ENCODE measurements around the gene ABR. TPM values are rescaled to one million over a fixed set of nuclear protein-coding genes. Genes with fewer than 3 reads are reported as not detected.
"Not testable (repeated sequence)": the region's sequence is repeated elsewhere in the genome, so short reads cannot be mapped to it uniquely, and the experiment has no call there.

ABR gene
- polyA plus RNA-seq, 3 donors = 49.5 to 55.2 (median 52.0) TPM

DNA sequence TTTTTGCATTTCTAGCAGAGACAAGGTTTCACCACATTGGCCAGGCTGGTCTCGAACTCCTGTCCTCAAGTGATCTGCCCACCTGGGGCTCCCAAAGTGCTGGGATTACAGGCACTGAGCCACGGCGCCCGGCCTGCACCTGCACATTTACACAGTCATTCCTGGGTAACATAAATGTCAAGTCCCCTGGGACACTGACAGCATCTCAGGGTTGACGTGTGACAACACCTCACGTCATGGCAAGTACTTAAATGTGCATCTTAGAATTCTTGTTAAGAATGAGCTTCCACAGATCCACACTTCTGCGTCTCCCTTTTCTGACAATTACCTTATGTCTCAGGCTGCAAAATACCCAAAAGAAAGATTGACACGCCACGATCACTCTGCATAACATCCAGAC lies 80.5 kb downstream of the ABR start:
- no peak for DNase-seq (ENCODE audit: low read depth in 3 of 3, low spot score in 2 of 3)

DNA sequence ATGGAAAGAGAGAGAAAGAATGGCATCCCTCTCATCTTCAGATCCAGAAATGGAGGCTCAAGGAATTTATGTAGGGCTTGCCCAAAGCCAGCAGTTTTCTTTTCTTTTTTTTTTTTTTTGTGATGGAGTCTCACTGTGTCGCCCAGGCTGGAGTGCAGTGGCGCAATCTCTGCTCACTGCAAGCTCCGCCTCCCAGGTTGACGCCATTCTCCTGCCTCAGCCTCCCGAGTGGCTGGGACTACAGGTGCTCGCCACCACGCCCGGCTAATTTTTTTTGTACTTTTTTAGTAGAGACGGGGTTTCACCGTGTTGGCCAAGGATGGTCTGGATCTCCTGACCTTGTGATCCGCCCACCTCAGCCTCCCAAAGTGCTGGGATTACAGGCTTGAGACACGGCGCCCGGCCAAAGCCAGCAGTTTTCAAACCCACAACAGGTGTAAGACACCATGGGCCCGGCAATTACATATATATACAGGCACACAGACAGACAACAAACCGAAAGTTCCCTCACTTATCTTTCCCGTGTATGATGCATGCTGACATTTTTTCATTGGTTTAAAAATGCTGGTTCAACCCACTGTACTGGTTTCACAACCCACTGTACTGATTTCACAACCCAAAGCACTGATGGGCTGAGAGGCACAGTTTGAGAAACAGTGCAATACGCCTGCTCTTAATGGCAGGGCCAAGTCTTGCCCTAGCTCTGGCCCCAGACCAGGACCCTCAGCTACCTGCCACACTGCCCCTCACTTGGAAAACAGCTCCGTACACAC lies 81.6 kb downstream of the ABR start:
- not testable (repeated sequence) for DNase-seq (ENCODE audit: low read depth in 3 of 3, low spot score in 2 of 3)

DNA sequence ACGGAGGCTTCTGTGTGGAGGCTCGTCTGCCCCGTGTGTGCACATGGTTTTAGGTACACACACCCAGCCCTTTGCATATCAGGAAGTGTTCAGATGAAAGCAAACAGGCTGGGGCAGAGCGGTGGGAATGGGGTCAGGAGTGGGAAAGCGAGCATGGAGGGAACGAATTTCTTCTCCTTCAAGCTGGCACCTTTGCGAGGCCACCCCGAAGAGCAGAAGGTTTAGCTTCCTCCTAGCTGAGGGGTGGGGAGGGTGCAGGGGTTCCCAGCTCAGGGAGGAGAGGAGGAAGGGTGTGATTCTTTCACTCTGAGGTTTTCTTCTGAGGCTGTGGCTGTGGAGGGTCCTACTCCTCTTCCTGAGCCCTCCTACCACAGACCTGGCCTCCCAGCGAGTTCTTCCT lies 83.6 kb downstream of the ABR start:
- no peak for DNase-seq (ENCODE audit: low read depth in 3 of 3, low spot score in 2 of 3)

DNA sequence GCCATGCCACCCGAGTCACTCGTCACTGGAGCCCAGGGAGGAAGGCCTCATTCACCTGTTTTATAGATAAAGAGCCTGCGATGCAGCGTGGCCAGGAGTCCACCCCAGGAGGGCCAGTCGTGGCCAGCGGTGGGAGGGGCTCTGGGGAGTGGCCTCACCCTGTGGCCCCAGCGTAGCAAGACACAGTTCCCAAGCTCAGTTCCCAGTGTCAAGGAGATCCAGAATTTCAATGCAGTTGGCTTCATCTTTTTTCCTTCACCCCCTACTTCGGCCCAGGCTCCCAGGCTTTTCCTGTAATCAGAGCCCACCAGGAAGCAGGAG lies 84.0 kb downstream of the ABR start:
- no peak for DNase-seq (ENCODE audit: low read depth in 3 of 3, low spot score in 2 of 3)

DNA sequence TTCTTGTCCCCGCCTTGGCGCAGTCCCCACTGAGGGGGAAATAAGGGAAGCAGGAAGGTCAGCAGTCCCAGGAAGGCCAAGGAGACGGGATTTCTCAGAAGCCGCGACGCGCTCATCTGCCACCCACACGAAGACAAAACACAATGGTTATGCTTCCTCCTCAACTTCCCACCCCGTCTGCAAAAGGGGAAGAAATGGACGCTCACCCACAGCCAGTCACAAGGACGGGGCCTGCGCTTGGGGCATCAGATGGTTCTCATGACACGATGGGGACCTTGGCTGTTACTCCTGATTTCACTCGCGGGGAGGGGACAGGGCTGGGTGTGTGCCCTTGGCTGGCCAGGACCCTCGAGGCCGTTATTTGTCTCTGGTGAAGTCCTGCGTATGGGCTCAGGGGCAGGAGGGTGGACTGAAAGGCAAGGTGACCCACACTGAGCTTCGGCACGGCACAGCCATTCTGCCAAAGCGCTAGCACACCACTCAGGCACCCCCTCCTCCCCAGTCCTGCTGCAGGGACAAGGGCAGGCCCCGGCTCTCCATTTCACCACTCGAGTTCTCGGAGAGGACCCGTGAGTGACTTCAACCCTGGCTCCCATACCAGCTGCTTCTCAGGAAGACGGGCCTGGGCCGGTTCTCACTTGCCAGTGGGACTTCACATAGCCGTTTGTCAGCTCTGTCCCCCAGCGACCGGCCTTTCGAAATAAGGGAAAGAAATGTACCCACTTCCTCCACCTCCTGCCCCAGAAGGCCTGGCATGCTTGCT lies 84.5 kb downstream of the ABR start:
- no peak for DNase-seq (ENCODE audit: low read depth in 3 of 3, low spot score in 2 of 3)

DNA sequence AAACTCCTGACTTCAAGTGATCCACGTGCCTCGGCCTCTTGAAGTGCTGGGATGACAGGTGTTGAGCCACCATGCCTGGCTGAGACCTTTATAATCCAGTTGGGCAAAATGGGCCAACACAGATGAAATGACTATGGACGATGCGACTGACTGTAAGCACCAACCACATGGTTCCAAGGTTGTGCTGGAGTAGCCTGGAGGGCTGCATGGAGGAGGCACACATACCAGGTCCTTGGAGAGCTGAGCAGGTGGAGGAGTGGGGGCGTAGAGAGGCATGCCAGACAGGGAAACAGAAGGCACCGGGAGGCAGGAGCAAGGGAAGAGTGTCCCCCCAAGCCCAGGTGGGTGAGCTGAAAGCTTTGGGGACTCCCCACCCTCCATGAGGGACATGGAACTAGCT lies 85.2 kb downstream of the ABR start:
- DNase-seq (ENCODE audit: low read depth in 3 of 3, low spot score in 2 of 3) = no peak

DNA sequence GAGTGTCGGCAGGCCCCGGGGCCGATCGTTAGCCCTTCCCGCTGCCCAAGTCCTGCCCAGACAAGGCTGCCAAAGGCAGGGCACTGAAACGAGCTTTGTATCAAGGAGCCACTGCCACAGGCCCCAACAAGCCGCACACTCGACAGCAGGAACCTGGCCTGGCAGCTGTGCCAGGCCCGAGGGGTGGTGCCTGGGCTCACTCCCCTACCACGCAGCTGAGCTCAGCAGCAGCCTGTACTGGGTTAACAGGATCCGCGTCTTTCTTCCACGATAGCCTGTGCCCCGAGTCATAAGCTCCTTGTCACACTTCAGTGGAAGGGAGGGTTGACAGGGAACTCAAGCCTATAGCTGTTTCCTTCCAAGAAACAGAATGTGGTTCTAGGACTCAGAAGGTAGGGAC lies 87.9 kb downstream of the ABR start:
- no peak for DNase-seq (ENCODE audit: low read depth in 3 of 3, low spot score in 2 of 3)

DNA sequence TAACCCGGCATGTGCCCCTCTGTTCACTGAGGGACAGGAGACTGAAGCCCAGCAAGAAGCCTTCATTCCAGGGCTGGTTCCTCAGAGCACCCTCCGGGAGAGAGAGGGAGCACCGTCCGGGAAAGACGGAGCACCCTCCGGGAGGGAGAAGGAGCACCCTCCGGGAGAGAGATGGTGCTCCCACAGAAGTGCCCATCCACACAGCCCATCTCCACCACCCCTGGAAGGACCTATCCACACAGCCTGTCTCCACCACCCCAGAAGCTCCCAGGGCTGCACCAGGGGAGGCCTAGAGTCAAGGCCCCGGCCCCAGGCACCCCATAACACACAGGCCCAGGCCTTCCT lies 88.6 kb downstream of the ABR start:
- DNase-seq (ENCODE audit: low read depth in 3 of 3, low spot score in 2 of 3) = no peak

DNA sequence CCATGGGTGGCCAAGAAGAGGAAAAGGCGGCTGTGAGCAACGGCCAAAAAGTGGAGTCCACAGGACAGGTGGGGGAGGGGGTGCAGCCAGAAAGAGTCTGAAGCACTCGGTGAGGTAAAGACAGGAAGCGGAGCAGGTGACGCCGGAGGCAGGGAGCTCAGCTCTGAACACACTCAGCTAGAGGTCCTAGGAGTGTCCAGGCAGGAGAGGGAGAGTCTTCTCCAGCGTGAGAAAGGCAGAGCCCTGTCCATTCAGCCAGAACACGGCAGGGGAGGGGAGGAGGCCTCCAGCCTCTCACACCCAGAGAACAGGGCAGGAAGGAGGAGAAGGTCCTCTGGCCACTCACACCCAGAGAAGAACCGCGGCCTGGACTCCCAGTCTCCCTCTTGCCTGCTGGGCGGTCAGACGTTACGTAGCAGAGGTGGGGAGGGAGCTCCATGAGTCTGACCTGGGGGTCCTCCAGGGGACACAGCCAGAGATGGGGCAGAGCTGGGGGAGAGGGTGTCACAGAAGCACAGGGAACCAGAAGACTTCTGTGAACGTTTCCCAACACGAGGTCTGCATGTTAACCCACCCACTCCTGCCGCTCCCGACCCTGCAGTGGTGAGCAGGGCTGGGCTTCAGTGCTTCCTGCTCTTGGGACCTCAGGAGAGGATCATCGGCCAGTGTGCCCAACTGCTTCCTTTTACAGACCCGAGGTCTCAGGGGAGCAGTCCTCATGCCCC lies 89.2 kb downstream of the ABR start:
- DNase-seq (ENCODE audit: low read depth in 3 of 3, low spot score in 2 of 3) = no peak

DNA sequence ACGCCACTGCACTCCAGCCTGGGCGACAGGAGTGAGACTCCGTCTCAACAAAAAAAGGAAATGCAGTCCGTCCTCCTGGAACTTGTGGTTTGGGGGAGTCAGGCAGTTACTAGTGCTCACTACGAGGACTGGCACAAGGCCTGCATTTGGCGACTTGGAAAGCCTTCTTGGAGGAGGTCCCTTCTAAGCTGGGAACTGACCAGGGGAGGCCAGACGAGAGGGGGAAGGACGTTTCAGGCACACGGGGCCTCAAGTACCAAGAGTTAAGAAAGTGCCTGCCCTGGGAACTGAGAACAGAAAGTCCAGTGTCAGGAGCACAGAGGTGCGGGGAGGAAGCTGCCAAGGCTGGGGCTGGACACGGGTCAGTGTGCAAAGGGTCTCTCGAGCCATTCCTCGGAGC lies 89.9 kb downstream of the ABR start:
- DNase-seq (ENCODE audit: low read depth in 3 of 3, low spot score in 2 of 3) = no peak

DNA sequence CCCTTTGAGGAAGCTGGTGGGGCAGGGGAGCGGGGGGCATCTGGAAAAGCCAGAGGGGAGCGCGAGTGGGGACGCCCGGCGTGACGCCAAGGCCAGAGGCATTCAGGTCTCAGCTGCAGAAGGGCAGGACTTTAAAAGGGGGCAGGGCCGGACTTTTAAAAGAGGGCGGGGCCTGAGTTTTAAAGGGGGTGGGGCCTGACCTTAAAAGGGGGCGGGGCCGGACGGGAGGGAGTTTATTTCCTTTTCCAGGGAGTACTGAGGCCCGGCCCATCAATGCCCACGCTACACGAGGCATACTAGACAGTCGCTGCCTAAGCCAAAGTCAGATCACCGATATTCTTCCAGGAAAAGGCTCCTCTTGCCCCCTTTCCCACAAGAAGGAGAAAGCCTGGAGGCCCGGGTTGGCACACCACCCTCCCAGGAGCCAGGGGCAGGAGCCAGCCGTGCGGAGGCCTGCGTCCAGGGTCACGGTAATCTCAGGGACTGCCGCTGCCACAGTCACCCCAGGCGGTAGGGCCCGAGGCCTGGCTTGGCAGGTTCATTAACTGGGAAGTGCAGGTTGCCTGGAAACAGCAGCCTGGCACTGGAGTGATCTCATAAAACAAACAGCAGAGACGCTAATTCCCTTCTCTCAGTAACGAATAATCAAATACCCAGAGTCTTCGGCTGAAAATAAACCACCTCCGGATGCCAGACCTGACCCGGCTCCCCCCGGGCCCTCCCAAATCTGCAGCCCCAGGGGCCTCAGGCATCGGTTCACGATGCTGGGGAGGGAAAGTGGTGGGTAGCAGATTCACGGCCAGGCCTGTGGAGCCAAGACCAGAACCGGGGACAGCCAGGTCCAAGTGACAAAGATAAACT lies 92.2 kb downstream of the ABR start:
- DNase-seq (ENCODE audit: low read depth in 3 of 3, low spot score in 2 of 3) = no peak

DNA sequence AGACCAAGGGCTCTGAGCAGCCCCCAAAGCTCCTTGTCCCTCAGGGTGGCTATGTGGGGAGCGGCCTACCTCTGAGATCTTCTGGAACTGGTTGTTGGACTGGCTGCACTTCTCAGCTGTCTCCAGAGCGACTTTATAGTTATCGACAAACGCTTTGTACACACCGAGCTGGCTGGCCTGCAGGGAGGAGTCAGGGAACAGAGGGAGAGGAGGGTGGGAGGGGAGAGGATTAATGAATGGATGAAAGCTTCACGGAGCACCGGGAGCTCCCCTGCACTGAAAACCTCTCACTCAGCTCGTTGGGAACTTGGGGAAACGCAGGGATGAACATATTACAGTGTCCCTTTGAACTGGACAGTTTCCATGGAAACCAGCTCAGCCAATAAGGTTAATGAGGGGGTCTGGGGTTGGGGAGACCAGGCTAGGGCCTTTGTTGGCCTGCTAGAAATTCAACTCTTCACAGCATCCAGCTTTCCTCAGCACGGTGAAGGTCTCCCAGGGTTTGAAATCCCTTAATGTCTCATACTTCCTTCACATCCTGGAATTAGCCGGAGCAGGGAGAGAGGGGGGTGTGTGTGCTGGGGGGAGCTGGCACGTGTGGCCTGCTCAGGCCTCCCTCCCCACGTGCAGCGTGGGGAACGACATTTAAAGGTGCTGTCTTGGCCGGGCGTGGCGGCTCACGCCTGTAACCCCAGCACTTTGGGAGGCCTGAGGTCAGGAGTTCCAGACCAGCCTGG lies 96.2 kb downstream of the ABR start:
- no peak for DNase-seq (ENCODE audit: low read depth in 3 of 3, low spot score in 2 of 3)

DNA sequence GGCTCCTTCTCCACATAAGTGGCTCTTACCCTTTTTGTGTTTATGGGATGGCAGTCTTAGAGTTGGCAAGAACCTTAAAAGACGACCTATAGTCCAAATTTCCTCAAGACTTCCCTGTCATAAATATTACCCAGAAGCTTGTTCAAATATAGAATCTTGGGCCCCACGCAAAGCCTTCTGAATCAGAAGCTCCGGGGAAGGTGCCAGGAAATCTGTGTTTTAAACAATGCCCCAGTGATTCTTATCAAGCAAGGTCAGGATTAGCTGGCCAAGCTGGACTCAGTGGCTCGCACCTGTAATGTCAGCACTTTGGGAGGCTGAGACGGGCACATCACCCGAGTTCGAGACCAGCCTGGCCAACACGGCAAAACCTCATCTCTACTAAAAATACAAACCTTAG lies 97.2 kb downstream of the ABR start:
- no peak for DNase-seq (ENCODE audit: low read depth in 3 of 3, low spot score in 2 of 3)

DNA sequence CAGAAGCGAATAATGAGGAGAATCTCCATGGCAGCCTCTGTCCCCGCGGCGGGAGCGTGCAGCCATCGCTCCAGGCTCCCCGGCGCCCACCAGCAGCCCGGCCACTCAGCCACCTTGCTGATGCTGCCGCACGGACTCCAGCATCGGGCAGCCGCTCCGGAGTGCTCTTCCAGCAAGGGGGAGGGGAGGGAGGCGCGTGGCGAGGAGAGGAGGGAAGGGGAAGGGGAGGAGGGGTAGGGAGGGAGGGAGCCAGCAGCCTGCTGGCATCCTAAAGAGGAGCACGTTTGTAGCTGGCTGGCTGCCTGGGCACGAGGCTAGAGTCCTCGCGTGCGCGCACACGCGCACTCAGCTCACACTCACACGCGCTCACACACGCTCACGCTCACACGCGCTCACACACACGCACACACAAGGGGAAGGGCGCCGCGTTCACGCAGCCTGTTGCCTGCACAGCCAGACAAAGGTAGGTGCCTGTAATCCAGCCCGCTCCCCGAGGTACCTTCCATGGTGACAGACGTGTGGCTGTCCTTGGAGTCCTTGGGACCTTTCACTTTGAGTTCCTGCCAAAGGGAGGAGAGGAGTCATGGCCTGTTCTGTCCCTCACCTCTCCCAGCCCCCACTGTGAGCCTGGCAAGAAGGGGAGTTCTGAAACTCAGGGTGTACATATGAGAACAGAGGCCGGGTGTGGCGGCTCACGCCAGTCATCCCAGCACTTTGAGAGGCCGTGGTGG lies 100.8 kb downstream of the ABR start:
- no peak for DNase-seq (ENCODE audit: low read depth in 3 of 3, low spot score in 2 of 3)

DNA sequence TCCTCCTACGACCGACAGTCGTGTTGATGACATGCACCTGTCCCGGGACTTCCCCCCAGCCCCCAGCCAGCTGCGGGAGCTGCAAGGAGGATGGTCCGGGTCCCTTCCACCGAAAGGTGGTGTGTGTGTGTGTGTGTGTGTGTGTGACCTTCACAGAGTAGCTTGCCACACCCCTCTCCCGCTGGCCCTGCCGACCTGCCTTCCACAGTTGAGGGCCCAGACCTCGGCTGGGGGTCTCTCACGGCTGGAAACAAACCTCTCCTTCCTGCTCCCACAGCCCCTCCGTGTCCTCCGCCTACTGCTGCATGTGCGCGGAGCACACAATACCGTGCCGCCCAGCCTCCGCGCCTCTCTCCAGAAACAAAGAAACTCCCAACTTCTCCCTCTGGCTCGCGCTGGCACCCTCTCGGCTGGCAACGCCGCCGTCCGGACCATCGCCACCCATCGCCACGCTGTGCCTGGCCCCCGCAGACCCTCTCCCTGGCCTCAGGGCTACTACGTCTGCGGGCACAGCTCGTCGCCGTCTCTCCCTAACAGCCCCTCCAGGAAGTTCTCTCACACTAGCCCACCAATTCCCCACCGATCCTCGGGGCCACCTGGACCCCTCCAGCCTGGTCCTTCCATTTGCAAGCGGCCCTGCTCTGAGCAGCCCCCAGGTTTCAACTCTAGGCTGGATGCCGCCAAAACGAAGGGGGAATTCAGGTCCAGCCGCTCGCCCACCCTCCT lies 101.6 kb downstream of the ABR start:
- no peak for DNase-seq (ENCODE audit: low read depth in 3 of 3, low spot score in 2 of 3)

DNA sequence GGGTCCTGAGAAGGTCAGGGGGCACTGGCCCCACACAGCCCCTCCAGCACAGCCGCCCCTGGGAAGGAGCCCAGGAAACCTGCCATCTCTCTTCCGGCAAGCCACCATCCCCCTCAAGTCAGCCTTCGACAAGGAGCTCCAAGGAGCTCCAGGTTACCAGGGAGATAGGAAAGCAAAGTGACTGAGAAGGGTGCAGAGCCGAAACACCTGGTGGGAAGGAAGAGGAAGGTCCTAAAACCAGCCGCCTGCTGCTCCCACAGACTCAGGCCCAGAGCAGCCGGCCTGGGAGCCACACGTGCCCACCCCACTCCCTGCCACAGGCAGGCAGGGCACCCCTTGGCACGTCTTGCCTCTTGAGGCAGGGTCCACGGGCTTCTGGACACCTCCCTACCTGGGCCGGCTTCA lies 102.2 kb downstream of the ABR start:
- no peak for DNase-seq (ENCODE audit: low read depth in 3 of 3, low spot score in 2 of 3)

DNA sequence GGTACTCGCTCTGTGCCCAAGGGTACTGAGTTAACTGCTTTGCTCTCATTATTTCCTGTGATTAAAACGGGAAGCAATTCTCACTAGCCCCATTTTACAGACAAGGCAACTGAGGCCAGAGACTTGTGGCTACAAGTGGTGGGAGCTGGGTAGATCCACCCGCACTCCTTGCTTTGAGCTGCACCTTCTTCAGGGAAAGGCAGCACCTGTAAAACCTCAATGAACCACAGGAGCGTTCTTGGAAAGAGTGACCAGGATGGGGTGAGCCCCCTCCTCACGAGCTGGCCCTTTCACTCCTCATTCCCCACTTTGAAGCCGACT lies 102.8 kb downstream of the ABR start:
- DNase-seq (ENCODE audit: low read depth in 3 of 3, low spot score in 2 of 3) = no peak

DNA sequence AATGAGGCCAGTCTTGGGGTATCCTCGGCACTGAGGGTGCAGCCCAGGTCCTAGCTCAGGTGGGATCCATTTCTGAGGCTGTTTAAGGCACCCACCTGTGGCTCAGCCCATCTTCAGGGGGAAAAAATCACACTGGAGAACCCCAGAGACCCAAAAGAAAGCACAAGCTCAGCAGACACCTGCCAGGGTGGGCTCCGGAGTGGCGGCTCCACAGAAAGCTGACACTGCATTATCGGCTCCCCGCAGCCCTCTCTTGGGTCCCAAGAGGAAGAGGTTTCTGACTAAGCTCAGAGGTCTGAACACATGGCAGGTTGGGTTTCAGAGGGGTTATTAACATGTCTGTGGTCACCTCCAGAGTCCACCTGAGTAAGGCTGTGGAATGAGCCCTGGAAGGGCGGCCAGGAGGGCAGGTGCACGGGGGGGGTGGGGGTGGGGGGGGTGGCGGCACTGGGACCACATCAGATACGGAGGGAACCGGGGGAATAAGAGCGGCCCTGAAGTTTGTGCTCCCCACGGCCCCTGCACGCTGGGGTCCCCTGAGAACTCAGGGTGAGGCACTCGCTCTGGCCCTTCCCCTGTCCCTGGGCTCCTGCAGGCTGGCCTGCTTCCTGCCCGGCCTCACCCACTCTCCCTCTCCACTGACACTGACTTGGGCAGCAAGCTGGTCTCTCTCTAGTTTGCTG lies 103.3 kb downstream of the ABR start:
- no peak for DNase-seq (ENCODE audit: low read depth in 3 of 3, low spot score in 2 of 3)

All from right renal cortex interstitium (tissue), 3 donors.